ENCODE data around the gene KRTAP4-3.
"Not testable (repeated sequence)": the region's sequence is repeated elsewhere in the genome, so short reads cannot be mapped to it uniquely, and the experiment has no call there.

Gene KRTAP4-3

DNA sequence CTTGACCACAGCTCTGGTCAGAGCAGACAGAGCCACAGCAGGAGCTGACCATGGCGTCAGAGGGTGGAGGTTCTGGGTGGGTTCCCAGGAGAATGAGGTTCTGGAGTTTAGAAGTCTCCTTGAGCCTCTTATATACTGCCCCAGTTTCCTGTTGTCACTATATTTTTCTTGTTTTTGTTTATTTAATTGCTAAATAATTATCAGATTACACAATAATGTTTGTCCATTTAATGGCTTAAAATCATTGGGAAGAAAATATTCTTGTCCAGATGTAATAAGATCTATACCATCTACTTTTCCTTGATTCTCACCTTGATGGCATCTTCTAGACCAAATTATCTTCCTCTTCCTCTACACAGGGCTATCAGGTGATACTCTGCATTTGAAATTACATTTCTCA lies at the start of gene KRTAP4-3:
Gene KRTAP4-3, minus strand, starts transcription at position 101 of the 400 bp plus-strand sequence. Its CDS starts 49 bp downstream, at position 52.
- no peak for DNase-seq

DNA sequence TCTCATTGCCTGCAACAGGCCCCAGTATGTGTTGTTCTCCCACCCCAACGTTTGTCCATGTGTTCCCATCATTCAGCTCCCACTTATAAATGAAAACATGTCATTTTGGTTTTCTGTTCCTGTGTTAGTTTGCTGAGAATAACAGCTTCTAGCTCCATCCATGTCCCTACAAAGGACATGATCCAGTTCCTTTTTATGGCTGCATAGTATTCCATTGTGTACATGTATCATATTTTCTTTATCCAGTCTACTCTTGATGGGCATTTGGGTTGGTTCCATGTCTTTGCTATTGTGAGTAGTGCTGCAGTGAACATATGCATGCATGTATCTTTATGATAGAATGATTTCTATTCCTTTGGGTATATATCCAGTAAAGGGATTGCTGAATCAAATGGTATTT lies 47.7 kb upstream of the KRTAP4-3 start:
- no peak for DNase-seq

DNA sequence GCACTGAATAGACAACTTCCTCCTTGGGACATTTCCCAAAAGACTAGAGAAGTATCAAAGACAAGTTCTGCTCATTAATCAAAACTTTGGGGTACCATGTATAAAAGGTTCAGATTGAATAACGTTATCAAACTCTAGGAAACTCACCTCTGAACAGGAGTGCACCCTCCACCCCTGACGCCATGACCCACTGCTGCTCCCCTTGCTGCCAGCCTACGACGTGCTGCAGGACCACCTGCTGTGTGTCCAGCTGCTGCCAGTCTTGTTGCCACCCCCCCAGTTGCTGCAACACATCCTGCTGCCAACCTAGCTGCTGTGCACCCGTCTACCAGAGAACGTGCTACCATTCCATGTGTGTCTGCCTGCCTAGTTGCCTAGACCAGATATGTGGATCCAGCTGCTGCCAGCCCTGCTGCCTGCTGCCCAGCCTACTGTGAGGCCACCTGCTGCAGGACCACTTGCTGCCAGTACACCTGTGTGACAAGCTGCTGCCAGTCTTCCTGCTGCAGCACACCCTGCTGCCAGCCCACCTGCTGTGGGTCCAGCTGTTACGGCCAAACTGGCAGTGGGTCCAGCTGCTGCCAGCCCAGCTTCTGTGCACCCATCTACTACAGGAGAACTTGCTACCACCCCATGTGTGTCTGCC lies 44.6 kb upstream of the KRTAP4-3 start:
- DNase-seq = no peak

DNA sequence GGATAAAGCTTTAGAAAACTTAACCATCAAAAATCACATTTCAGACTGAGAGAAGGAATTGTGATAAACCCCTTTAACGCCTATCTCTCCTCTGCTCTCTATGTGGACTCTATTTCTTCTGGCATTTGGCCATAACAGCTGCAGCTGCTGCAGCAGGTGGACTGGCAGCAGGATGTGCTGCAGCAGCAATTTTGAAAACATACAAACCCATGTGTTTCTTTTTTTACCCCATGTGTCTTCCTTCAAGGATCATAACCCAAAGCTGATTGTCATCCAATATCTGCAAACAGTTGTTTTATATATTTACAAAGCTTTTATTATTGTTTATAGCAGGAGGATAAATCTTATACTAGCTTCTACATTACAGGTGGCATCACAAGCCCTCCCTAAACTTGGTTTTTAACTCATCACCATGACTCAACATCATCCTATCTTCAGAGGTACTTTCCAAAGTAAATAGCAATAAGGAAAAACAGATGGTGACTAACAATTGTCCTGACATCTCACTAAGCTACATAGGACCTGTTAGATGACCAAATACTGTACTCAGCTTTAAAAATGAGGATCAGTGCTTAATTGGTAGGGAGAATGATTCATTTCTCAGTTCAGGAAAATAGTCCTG lies 43.9 kb upstream of the KRTAP4-3 start:
- DNase-seq = no peak

GRCh38 chr17:41199421-41200078 lies 31.5 kb upstream of the KRTAP4-3 start:
- DNase-seq = no peak

DNA sequence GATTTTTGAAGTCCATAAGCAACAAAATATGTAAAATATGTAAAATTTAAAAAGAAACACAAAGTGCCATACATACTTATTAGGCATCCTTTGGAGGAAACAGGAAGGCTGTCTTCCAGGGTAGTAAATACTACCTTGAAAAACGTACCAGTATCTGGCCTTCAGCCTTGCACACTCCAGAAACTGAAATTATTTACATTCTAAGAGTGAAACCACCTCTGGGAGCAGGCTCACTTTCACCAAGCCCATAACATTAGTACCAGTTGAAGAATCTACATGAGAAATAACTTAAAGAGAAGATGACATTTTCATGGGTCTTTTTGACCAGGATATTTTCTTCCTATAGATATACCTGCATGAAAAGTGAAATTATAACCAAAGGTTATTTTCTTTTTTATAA lies 28.0 kb upstream of the KRTAP4-3 start:
- no peak for DNase-seq

DNA sequence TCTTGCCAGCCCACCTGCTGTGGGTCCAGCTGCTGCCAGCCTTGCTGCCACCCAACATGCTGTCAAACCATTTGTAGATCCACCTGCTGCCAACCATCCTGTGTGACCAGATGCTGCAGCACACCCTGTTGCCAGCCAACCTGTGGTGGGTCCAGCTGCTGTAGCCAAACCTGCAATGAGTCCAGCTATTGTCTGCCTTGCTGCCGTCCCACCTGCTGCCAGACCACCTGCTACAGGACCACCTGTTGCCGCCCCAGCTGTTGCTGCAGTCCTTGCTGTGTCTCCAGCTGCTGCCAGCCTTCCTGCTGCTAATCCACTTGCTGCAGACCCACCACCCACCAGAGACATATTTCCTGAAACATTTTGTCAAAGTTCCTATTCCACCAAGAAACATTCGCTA lies 22.3 kb upstream of the KRTAP4-3 start:
- no peak for DNase-seq

DNA sequence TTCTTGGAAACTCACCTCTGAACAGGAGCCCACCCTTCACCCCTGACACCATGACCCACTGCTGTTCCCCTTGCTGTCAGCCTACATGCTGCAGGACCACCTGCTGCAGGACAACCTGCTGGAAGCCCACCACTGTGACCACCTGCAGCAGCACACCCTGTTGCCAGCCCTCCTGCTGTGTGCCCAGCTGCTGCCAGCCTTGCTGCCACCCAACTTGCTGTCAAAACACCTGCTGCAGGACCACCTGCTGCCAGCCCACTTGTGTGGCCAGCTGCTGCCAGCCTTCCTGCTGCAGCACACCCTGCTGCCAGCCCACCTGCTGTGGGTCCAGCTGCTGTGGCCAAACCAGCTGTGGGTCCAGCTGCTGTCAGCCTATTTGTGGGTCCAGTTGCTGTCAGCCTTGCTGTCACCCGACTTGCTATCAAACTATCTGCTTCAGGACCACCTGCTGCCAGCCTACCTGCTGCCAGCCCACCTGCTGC lies 21.9 kb upstream of the KRTAP4-3 start, which contains the start of gene KRTAP9-1:
Gene KRTAP9-1, plus strand, starts transcription at position 51 of the 482 bp plus-strand sequence. Its CDS starts 0 bp downstream, at position 51.
- not testable (repeated sequence) for DNase-seq

GRCh38 chr17:41186872-41187271 lies 18.9 kb upstream of the KRTAP4-3 start:
- no peak for DNase-seq

- no peak for DNase-seq
These were observed 17.0 kb upstream of the KRTAP4-3 start for GRCh38 chr17:41185001-41185400.

DNA sequence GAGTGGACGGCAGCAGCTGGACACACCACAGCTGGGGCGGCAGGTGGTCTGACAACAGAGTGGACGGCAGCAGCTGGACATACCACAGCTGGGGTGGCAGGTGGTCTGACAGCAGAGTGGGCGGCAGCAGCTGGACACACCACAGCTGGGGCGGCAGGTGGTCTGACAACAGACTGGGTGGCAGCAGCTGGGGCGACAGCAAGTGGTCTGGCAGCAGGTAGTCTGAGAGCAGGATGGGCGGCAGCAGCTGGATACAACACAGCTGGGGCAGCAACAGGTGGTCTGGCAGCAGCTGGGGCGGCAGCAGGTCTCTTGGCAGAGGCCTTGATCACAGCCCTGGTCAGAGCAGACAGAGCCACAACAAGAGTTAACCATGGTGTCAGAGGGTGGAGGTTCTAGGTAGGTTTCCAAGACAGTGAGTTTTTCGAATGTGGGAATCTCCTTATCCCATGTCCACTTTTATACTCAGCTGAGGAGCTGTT lies 16.5 kb upstream of the KRTAP4-3 start, which contains the start of gene KRTAP4-1:
Gene KRTAP4-1, minus strand, starts transcription at position 432 of the 482 bp plus-strand sequence. Its CDS starts 57 bp downstream, at position 375.
- no peak for DNase-seq

DNA sequence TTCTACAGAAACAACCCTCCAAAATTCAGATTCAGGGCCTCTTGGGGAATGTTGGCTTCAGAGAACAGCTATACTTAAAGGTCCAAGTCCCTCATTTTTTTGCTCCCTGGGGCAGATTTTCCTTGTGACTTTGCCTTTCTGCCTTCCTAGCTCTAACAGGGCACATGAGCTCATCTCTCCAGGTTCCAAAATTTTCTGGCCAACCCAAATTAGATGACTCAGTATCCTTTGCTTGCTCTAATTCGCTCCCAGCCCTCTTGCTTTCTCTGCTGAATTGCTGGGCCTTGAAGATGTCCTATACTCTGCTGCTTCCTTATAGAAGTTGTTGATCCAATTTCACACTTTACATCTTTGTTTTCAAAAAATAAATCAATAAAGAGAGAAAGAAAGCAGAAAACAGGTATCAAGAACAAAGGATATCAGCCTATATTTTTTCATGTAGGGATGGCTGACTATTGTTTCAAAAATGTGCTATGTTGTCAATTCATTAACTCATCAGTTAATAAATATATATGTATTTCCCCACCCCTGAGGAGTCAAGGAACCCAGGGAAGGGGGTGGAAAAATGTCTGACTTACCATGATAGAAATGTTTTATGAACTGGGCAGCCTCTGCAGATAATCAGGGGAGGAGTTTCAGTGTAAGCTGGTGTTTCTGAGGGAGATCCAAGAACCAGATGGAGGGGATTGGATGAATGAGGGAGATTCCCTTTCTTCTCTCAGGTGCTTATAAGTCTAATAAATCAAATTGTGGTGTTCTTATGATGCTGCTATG lies 11.0 kb upstream of the KRTAP4-3 start:
- DNase-seq = no peak

GRCh38 chr17:41178341-41178740 lies 10.3 kb upstream of the KRTAP4-3 start:
- DNase-seq = no peak

DNA sequence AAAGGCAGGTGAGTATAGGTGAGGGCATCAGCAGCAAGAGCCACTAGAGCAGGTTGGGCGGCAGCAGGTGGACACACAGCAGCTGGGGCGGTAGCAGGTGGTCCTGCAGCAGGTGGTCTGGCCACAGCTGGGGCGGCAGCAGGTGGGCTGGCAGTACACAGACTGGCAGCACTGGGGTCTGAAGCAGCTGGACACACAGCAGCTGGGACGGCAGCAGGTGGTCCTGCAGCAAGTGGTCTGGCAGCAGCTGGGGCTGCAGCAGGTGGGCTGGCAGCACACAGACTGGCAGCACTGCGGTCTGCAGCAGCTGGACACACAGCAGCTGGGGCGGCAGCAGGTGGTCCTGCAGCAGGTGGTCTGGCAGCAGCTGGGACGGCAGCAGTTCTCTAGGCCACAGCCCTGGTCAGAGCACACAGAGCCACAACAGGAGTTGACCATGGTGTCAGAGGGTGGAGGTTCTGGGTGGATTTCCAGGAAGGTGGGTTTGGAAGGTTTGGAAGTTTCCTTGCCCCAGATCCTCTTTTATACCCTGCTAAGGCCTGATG lies 9.8 kb upstream of the KRTAP4-3 start, which contains the start of gene KRTAP4-2:
Gene KRTAP4-2, minus strand, starts transcription at position 495 of the 545 bp plus-strand sequence. Its CDS starts 57 bp downstream, at position 438.
- DNase-seq = no peak

- DNase-seq = no peak
These were observed 8.8 kb upstream of the KRTAP4-3 start for GRCh38 chr17:41176744-41177387.

- no peak for DNase-seq
These were observed 3.9 kb upstream of the KRTAP4-3 start for GRCh38 chr17:41171886-41172285.

DNA sequence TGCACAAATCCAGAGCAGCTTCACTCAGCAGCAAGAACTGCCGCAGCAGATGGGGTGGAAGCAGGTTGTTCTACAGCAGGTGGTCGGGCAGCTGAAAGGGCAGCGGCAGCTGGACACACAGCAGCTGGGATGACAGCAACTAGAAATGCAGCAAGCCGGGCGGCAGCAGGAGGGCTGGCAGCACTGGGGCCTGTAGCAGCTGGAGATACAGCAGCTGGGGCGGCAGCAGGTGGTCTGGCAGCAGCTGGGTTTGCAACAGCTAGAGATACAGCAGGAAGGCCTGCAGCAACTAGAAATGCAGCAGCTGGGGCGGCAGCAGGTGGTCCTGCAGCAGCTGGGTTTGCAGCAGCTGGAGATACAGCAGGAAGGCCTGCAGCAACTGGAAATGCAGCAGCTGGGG lies 460 bp downstream of the KRTAP4-3 start:
- DNase-seq = no peak

GRCh38 chr17:41163828-41164227 lies 4.2 kb downstream of the KRTAP4-3 start:
- DNase-seq = no peak

- no peak for DNase-seq
These were observed 7.4 kb downstream of the KRTAP4-3 start, which contains the start of gene KRTAP4-4 for GRCh38 chr17:41160648-41161047. KRTAP4-4 (minus strand) TSS chr17:41160748; CDS start chr17:41160691, 57 bp downstream.

GRCh38 chr17:41160190-41160589 lies 7.8 kb downstream of the KRTAP4-3 start:
- DNase-seq = not testable (repeated sequence)

DNA sequence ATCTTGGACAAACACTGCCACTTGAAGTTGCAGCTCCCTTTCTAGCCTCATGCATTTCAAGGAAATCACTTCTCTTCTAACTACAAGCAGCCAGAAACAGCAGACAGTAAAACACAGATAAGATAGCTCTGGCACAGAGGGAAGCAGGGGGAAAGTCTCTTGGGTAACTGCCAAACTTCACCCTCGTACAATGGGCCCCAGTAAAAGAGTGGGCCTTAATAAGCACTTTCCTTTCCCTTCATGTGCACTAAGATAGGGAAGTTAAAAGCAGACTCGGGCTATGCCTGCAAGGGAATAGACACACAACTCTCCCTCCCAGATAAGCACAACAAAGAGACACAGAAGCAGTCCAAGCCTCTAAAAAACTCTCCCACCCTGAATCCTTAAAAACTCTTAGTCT lies 14.2 kb downstream of the KRTAP4-3 start:
- no peak for DNase-seq

- DNase-seq = no peak
These were observed 16.5 kb downstream of the KRTAP4-3 start for GRCh38 chr17:41151525-41151924.

Data from stimulated activated naive CD4-positive, alpha-beta T cell treated with Interleukin-2 at 50 U/mL for 16 hours (primary cell).